ENCODE results near the gene PCID2. TPM values are rescaled to one million over a fixed set of nuclear protein-coding genes. Genes with fewer than 3 reads are reported as not detected.

PCID2 gene
- total and polyA plus RNA-seq, 11 donors = 30.0 to 60.2 (median 45.2) TPM

DNA sequence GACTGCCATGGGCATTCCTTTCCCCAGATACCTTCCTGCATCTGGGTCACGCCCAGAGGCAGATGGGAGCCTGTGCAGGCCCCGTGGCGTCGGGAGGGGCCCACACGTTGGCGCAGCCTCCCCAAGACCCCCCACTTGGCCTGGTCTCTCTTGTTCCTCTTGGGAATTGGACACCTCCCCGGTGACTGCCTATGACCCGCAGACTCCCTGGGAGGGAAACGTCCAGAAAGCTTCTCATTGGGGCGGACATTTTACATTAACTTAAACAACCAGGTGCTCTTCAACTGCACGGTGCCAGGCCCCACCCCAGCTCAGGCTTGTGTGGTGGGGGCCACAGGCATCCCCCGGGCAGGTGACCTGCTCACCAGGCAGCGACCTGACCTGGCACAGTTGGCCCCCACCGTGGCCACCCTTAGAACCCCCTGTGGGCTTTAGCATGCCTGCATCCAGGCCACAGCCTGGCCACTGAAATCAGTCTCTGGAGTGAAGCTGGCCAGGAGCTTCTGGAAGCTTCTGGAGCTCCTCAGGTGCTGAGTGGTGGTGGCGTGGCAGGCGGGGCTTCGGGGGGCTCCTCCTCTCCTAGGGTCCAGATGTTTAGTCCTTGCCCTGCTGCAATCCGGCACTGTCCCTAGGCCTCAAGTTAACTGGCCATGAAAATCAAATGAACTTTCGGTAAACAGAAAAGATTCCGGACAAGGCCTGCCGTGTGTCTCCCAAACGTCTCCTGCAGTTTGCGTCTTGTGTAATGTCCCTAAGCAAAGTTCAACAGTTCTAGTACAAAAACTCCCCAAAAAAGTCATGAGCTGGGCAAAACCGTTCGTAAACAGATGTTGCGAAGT is 58.5 kb downstream of the PCID2 start:
- Histone ChIP-seq H3K36me3 (no peaks in the 10 kb centered on the region), H3K27ac (no peak overlapping the region), H3K4me1 (peaks cover 3 to 24% (median 14%) of the 10 kb centered on the region in 12 donors), H3K9me3 (no peaks in the 10 kb centered on the region), H3K4me3 (no peak overlapping the region), H3K27me3 (peaks cover 0 to 7% (median 0%) of the 10 kb centered on the region in 9 donors)
- WGBS, 4 donors = 90 to 93% (median 92%) methylated on average over 19 to 26 of the region's 26 CpGs
- DNase-seq = peak in 1 of 5 donors; percentile 22
- ATAC-seq = no peak
- intact Hi-C loops (cut with DNase I) = loop anchor here in 2 of 10 donors (5.0 to 10.0 kb wide), 2 partner anchors 55 to 57 kb away; partner anchors contain the start of genes CUL4A (in 2 of the 2) and PCID2 (in 2 of the 2)
- no peak for TF ChIP-seq POLR2A (IDR thresholded peaks at IDR 0.05)
- no peak for TF ChIP-seq CTCF (IDR thresholded peaks at IDR 0.05)

- intact Hi-C loops (cut with DNase I) = no loop called here
- WGBS, 4 donors = 94 to 96% (median 94%) methylated on average over 30 to 38 of the region's 38 CpGs
- no peak for DNase-seq
These were observed 59.4 kb downstream of the PCID2 start for GRCh38 chr13:113148940-113149503.

GRCh38 chr13:113148407-113148806 is 60.1 kb downstream of the PCID2 start:
- Histone ChIP-seq H3K4me3 (no peak overlapping the region), H3K36me3 (no peaks in the 10 kb centered on the region), H3K9me3 (no peaks in the 10 kb centered on the region), H3K27ac (no peak overlapping the region), H3K27me3 (peaks cover 0 to 7% (median 0%) of the 10 kb centered on the region in 9 donors), H3K4me1 (peaks cover 3 to 18% (median 12%) of the 10 kb centered on the region in 12 donors)
- intact Hi-C loops (cut with DNase I) = no loop called here
- ATAC-seq (no peak), DNase-seq (no peak)
- TF ChIP-seq POLR2A (IDR thresholded peaks at IDR 0.05) (no peak), CTCF (IDR thresholded peaks at IDR 0.05) (no peak)
- 94 to 97% (median 95%) methylated on average over 13 of the region's 13 CpGs for WGBS, 4 donors

More at GRCh38 chr13:113148940-113149503, 59.4 kb downstream of the PCID2 start:
- H3K27ac ChIP-seq = no peak overlapping the region
- peaks cover 3 to 21% (median 14%) of the 10 kb centered on the region in 12 donors for H3K4me1 ChIP-seq
- no peak for ATAC-seq
- H3K36me3 ChIP-seq = no peaks in the 10 kb centered on the region
- H3K9me3 ChIP-seq = no peaks in the 10 kb centered on the region
- TF ChIP-seq CTCF (IDR thresholded peaks at IDR 0.05) (no peak), POLR2A (IDR thresholded peaks at IDR 0.05) (no peak)
- peaks cover 0 to 7% (median 0%) of the 10 kb centered on the region in 9 donors for H3K27me3 ChIP-seq
- H3K4me3 ChIP-seq = no peak overlapping the region

GRCh38 chr13:113147206-113147605 is 61.3 kb downstream of the PCID2 start:
- TF ChIP-seq POLR2A (IDR thresholded peaks at IDR 0.05) = no peak
- no peak for TF ChIP-seq CTCF (IDR thresholded peaks at IDR 0.05)
- Histone ChIP-seq H3K27ac (no peak overlapping the region), H3K4me3 (no peak overlapping the region), H3K4me1 (peaks cover 0 to 6% (median 2%) of the 10 kb centered on the region in 12 donors), H3K36me3 (no peaks in the 10 kb centered on the region), H3K9me3 (no peaks in the 10 kb centered on the region), H3K27me3 (peaks cover 0 to 4% (median 0%) of the 10 kb centered on the region in 9 donors)
- DNase-seq = no peak
- intact Hi-C loops (cut with DNase I) = no loop called here
- no peak for ATAC-seq
- WGBS, 4 donors = 88 to 91% (median 89%) methylated on average over 8 of the region's 8 CpGs

Data from heart left ventricle (tissue), 16 donors.